MG63 (cell line): Measurements from ENCODE around the gene TNN. TPM values are rescaled to one million over a fixed set of nuclear protein-coding genes. Genes with fewer than 3 reads are reported as not detected.

Source experiments
- DNase-seq: peaks from one replicate; pipeline ENCODE4 v3.0.0-alpha.2; 2020
- H3K27me3 ChIP-seq: fragments of 250-450 bp; sonication (Bioruptor Pico); 2 replicates; pipeline ENCODE4 v1.5.1; 2020; ENCODE audit warnings: mild to moderate bottlenecking, moderate library complexity
- H3K36me3 ChIP-seq: fragments of 250-450 bp; sonication (Bioruptor Pico); 2 replicates; pipeline ENCODE4 v1.5.1; 2020; ENCODE audit warnings: mild to moderate bottlenecking, moderate library complexity
- H3K4me3 ChIP-seq: fragments of 250-450 bp; sonication (Bioruptor Pico); 2 replicates; pipeline ENCODE4 v1.5.1; 2020; ENCODE audit warnings: mild to moderate bottlenecking, moderate library complexity
- H3K9me3 ChIP-seq: fragments of 250-450 bp; sonication (Bioruptor Pico); 2 replicates; pipeline ENCODE4 v1.5.1; 2020; ENCODE audit warnings: mild to moderate bottlenecking, moderate library complexity
- total RNA-seq: library from RNA; depleted of rRNA; stranded (reverse); fragments of >200 nt; shearing (Covaris generic); gene quantifications from 2 replicates; pipeline ENCODE4 v1.2.3, GENCODE V29; 2014; ENCODE audit warnings: low replicate concordance

TNN gene
- total RNA-seq, 1 experiment from 2014 or later = 0.23 TPM

- Histone ChIP-seq H3K36me3 (no peaks in the 10 kb centered on the region), H3K4me3 (no peak overlapping the region), H3K27me3 (peaks cover 7% of the 10 kb centered on the region; the same call in 1 of the 2 replicates), H3K9me3 (no peaks in the 10 kb centered on the region)
- peak; percentile 18 for DNase-seq
Observed at GRCh38 chr1:175152006-175152652, 84.5 kb downstream of the TNN start.

DNA sequence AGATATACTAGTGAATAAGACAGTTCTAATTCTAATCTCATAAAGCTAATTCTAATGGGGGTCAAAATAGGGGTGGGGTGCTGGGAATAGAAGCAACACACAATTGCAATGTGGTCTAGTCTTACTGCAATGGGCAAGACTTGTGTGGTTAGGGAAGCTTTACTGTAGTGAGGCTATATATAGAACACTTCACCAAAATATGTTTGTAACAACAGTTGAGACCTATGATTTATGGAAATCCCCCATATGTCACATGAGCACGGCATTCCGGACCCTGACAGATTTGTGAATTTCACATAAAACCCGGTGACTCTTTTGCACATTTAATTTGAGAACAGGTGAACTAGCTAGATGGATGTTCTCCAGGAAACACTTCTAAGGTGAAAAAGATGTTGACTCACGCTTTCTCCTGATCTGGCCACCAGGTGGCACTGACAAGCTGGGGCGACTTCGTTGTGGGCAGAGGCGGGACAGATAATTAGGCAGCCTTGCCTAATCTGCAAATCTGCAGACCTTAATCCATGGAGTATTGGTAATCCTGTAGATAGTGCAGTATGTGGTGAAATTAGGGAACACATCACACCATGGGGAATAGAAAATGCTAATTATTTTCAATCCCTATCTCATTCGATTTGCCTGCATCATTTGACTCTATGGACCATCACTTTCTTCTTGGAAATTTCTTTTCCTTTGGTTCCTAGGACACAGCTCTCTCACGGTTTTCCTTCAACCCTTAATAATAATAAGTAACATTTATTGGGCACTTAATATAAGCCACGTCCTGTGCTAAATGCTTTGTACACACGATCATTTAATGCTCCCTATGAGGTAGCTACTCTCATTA lies 87.2 kb downstream of the TNN start:
- no peaks in the 10 kb centered on the region for H3K9me3 ChIP-seq
- H3K4me3 ChIP-seq = no peak overlapping the region
- H3K27me3 ChIP-seq = peaks cover 7% of the 10 kb centered on the region; the same call in 1 of the 2 replicates
- DNase-seq = peak; percentile 45
- H3K36me3 ChIP-seq = no peaks in the 10 kb centered on the region

- DNase-seq = no peak
- Histone ChIP-seq H3K27me3 (peaks cover 7% of the 10 kb centered on the region; the same call in 1 of the 2 replicates), H3K9me3 (no peaks in the 10 kb centered on the region)
Observed at GRCh38 chr1:175155473-175155856, 87.8 kb downstream of the TNN start.

GRCh38 chr1:175155936-175156335 lies 88.3 kb downstream of the TNN start:
- no peaks in the 10 kb centered on the region for H3K9me3 ChIP-seq
- H3K36me3 ChIP-seq = no peaks in the 10 kb centered on the region
- H3K27me3 ChIP-seq = peaks cover 7% of the 10 kb centered on the region; the same call in 1 of the 2 replicates
- H3K4me3 ChIP-seq = no peak overlapping the region
- DNase-seq = no peak

More at GRCh38 chr1:175155473-175155856, 87.8 kb downstream of the TNN start:
- Histone ChIP-seq H3K36me3 (no peaks in the 10 kb centered on the region), H3K4me3 (no peak overlapping the region)

GRCh38 chr1:175157200-175157599 lies 89.6 kb downstream of the TNN start:
- no peak overlapping the region for H3K4me3 ChIP-seq
- no peaks in the 10 kb centered on the region for H3K9me3 ChIP-seq
- no peak for DNase-seq
- H3K27me3 ChIP-seq = peaks cover 7% of the 10 kb centered on the region; the same call in 1 of the 2 replicates
- H3K36me3 ChIP-seq = no peaks in the 10 kb centered on the region

GRCh38 chr1:175158170-175158591 lies 90.5 kb downstream of the TNN start:
- no peaks in the 10 kb centered on the region for H3K27me3 ChIP-seq
- H3K9me3 ChIP-seq = no peaks in the 10 kb centered on the region
- no peaks in the 10 kb centered on the region for H3K36me3 ChIP-seq
- no peak for DNase-seq
- H3K4me3 ChIP-seq = no peak overlapping the region

- Histone ChIP-seq H3K27me3 (no peaks in the 10 kb centered on the region), H3K4me3 (no peak overlapping the region), H3K36me3 (no peaks in the 10 kb centered on the region), H3K9me3 (no peaks in the 10 kb centered on the region)
- peak; percentile 15 for DNase-seq
Observed at GRCh38 chr1:175162955-175163354, 95.3 kb downstream of the TNN start.

- Histone ChIP-seq H3K36me3 (no peaks in the 10 kb centered on the region), H3K9me3 (peaks cover 1% of the 10 kb centered on the region; the same call in 1 of the 2 replicates), H3K27me3 (no peaks in the 10 kb centered on the region), H3K4me3 (no peak overlapping the region)
- DNase-seq = no peak
Observed at GRCh38 chr1:175163702-175164101, 96.1 kb downstream of the TNN start.

GRCh38 chr1:175164751-175165150 lies 97.1 kb downstream of the TNN start:
- no peak for DNase-seq
- Histone ChIP-seq H3K4me3 (no peak overlapping the region), H3K36me3 (no peaks in the 10 kb centered on the region), H3K27me3 (no peaks in the 10 kb centered on the region), H3K9me3 (peaks cover 4% of the 10 kb centered on the region)

DNA sequence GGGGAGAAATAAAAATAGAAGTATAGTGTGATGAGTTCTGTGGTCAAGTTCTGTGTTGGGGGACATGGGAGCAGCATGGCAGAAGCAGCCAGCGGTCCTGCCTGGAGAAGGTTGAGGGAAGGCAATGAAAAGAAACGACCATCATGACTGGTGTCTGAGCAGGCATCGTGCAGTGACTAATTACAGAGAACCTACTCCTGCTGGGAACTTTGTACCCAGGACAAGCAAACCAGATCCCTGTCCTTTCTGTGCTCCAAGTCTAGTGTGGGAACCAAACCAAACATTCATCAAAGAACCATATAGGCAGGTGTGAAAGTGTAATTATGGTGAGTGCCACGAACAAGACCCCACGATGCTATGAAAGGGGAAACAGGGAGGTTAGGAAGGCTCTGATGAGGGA lies 99.1 kb downstream of the TNN start:
- H3K36me3 ChIP-seq = no peaks in the 10 kb centered on the region
- H3K9me3 ChIP-seq = peaks cover 4% of the 10 kb centered on the region
- no peak overlapping the region for H3K4me3 ChIP-seq
- no peak for DNase-seq
- H3K27me3 ChIP-seq = no peaks in the 10 kb centered on the region

DNA sequence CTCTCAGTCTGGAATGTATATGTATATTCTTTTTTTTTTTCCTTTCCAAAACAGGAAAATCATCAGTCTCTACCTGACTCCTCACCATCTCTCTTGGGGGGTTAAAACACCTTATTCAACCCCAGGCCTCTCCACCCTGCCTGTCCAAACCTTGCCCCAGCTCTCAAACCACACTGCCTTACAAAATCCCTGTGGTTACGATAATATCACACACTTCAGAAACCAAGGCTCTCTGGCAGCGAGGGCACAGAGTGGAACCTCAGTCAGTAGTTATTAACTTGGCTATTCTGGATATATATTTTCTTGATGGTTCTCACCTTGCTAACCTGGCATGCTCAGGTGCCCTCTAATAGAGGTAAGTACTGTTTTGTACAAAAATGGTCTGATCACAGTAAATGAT lies 100.2 kb downstream of the TNN start:
- H3K36me3 ChIP-seq = no peaks in the 10 kb centered on the region
- no peak for DNase-seq
- H3K27me3 ChIP-seq = no peaks in the 10 kb centered on the region
- H3K4me3 ChIP-seq = no peak overlapping the region
- peaks cover 4% of the 10 kb centered on the region for H3K9me3 ChIP-seq

DNA sequence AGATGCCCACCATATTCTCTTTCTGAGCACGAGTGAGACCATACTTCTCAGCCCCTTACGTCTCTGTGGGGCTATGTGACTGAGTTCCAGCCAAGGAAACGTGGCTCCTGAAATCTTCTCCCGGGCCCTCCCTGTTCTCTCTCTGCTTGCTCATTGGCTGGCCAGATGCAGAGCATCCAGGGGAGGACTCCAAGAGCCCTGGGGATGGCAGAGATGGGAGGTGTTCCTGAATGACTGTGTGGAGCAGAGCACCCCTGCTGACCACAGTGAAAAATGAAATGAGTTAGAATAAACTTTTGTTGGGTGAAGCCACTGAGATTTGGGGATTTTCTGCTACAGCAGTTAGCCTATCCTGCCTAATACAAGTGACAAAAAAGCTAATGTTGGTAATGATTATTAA lies 101.1 kb downstream of the TNN start:
- Histone ChIP-seq H3K36me3 (no peaks in the 10 kb centered on the region), H3K9me3 (peaks cover 4% of the 10 kb centered on the region), H3K27me3 (no peaks in the 10 kb centered on the region), H3K4me3 (no peak overlapping the region)
- DNase-seq = no peak

- H3K36me3 ChIP-seq = no peaks in the 10 kb centered on the region
- H3K9me3 ChIP-seq = peaks cover 4% of the 10 kb centered on the region
- no peaks in the 10 kb centered on the region for H3K27me3 ChIP-seq
- DNase-seq = peak; percentile 42
- H3K4me3 ChIP-seq = no peak overlapping the region
Observed at GRCh38 chr1:175169286-175170018, 101.8 kb downstream of the TNN start.

- no peaks in the 10 kb centered on the region for H3K36me3 ChIP-seq
- no peak overlapping the region for H3K4me3 ChIP-seq
- no peak for DNase-seq
- H3K9me3 ChIP-seq = peaks cover 4% of the 10 kb centered on the region
- H3K27me3 ChIP-seq = no peaks in the 10 kb centered on the region
Observed at GRCh38 chr1:175171036-175171913, 103.6 kb downstream of the TNN start.

DNA sequence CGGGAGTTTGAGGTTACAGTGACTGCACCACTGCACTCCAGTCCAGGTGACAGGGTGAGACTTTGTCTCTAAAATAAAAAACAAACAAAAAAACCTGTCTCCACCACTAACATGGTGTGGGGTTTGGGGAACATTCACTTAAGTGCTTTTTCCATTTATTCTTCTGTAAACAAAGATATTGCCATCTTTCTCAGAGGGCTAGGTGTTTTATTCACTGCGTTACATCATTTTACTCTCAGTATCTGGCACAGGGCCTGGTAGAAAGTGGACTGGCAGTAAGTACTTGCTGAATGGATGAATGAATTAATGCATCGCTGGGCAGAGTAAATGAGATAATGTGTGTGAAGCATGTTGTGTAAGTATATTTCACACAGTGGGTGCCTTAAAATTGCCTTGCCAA lies 104.9 kb downstream of the TNN start:
- DNase-seq = no peak
- H3K4me3 ChIP-seq = no peak overlapping the region

GRCh38 chr1:175173531-175173930 lies 105.9 kb downstream of the TNN start:
- DNase-seq = no peak
- Histone ChIP-seq H3K27me3 (no peaks in the 10 kb centered on the region), H3K4me3 (no peak overlapping the region), H3K9me3 (peaks cover 4% of the 10 kb centered on the region), H3K36me3 (no peaks in the 10 kb centered on the region)

More for the DNA sequence above, 104.9 kb downstream of the TNN start:
- no peaks in the 10 kb centered on the region for H3K36me3 ChIP-seq
- peaks cover 4% of the 10 kb centered on the region for H3K9me3 ChIP-seq
- no peaks in the 10 kb centered on the region for H3K27me3 ChIP-seq
